OCI-LY3 (cell line): ENCODE results near the gene MAP3K6.

ENCODE experiments used
- H2AFZ ChIP-seq: fragments of 200-600, 300-600 bp; shearing (Covaris generic); 2 replicates; pipeline ENCODE4 v1.6.0; 2014; ENCODE audit warnings: antibody characterized with exemption, low read depth, low read length
- H3K27ac ChIP-seq: fragments of 200-600, 300-600 bp; sonication (generic); 2 replicates; pipeline ENCODE4 v1.5.1; 2014; ENCODE audit warnings: mild to moderate bottlenecking, low read length, moderate library complexity, mixed read lengths
- H3K27me3 ChIP-seq: fragments of 200-600, 300-600 bp; sonication (generic); 2 replicates; pipeline ENCODE4 v1.6.1; 2014; ENCODE audit warnings: low read depth, low read length, mixed read lengths
- H3K36me3 ChIP-seq: fragments of 200-600, 300-600 bp; sonication (generic); replicated peaks from 2 replicates; pipeline ENCODE3; 2014; ENCODE audit warnings: low read depth, low read length, mixed read lengths
- H3K4me1 ChIP-seq: fragments of 300-600, 200-600 bp; sonication (generic); 2 replicates; pipeline ENCODE4 v1.6.1; 2014; ENCODE audit warnings: low read length, mixed read lengths
- H3K4me2 ChIP-seq: fragments of 200-600, 300-600 bp; sonication (generic); 2 replicates; pipeline ENCODE4 v1.6.1; 2014; ENCODE audit warnings: low read length, mixed read lengths
- H3K4me3 ChIP-seq: fragments of 300-600, 200-600 bp; sonication (generic); 2 replicates; pipeline ENCODE4 v1.5.1; 2014; ENCODE audit warnings: antibody characterized with exemption, mild to moderate bottlenecking, low read length, moderate library complexity
- H3K79me2 ChIP-seq: fragments of 300-600, 200-600 bp; shearing (Covaris generic); 2 replicates; pipeline ENCODE4 v1.6.1; 2014; ENCODE audit warnings: mild to moderate bottlenecking, low read length, mixed read lengths
- H3K9ac ChIP-seq: fragments of 300-600, 200-600 bp; shearing (Covaris generic); 2 replicates; pipeline ENCODE4 v1.6.0; 2014; ENCODE audit warnings: mild to moderate bottlenecking, low read length, moderate library complexity
- H3K9me3 ChIP-seq: fragments of 200-600, 300-600 bp; shearing (Covaris generic); 2 replicates; pipeline ENCODE4 v1.6.1; 2014; ENCODE audit warnings: low read length, mixed read lengths; ENCODE audit not compliant: insufficient read depth
- H4K20me1 ChIP-seq: fragments of 200-600, 300-600 bp; sonication (generic); 2 replicates; pipeline ENCODE4 v1.6.1; 2016; ENCODE audit warnings: low read length, mixed read lengths; ENCODE audit not compliant: insufficient read depth
- EZH2phosphoT487 ChIP-seq: fragments of 200-600 bp; shearing (Covaris generic); IDR thresholded peaks from 2 replicates; pipeline ENCODE4 v1.6.1; 2018; ENCODE audit warnings: antibody characterized with exemption, mixed run types, low read depth
- TF ChIP-seq, protein P1 (sequence below): fragments of 200-600, 300-600 bp; sonication (generic); IDR thresholded peaks from 2 replicates; pipeline ENCODE4 v1.5.1; 2014; ENCODE audit warnings: antibody characterized with exemption, low read length, low read depth

MAP3K6 gene

DNA sequence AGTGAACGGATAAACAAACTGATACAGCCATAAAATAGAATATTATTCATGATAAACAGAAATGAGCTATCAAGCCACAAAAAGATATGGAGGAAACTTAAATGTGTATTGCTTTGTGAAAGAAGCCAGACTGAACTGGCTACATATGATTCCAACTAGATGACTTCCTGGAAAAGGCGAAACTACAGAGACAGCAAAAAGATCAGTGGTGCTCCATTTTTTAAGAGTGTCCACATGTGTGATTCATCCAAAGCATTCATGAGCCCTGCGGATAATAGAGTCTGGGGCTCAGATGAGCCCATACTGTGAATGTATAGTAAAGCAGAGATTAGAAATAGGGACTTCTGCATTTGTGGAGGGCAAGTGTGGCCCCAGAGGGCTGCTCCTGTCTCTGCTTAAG is 52.6 kb downstream of the MAP3K6 start:
- H3K4me1 ChIP-seq: no peaks in the 10 kb centered on the region
- H3K4me2 ChIP-seq: no peak overlapping the region
- TF ChIP-seq, protein P1, sequence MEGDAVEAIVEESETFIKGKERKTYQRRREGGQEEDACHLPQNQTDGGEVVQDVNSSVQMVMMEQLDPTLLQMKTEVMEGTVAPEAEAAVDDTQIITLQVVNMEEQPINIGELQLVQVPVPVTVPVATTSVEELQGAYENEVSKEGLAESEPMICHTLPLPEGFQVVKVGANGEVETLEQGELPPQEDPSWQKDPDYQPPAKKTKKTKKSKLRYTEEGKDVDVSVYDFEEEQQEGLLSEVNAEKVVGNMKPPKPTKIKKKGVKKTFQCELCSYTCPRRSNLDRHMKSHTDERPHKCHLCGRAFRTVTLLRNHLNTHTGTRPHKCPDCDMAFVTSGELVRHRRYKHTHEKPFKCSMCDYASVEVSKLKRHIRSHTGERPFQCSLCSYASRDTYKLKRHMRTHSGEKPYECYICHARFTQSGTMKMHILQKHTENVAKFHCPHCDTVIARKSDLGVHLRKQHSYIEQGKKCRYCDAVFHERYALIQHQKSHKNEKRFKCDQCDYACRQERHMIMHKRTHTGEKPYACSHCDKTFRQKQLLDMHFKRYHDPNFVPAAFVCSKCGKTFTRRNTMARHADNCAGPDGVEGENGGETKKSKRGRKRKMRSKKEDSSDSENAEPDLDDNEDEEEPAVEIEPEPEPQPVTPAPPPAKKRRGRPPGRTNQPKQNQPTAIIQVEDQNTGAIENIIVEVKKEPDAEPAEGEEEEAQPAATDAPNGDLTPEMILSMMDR: no peak
- no peak for TF ChIP-seq EZH2phosphoT487
- no peak overlapping the region for H3K9ac ChIP-seq
- no peaks in the 10 kb centered on the region for H3K36me3 ChIP-seq
- no peak overlapping the region for H3K4me3 ChIP-seq
- no peaks in the 10 kb centered on the region for H4K20me1 ChIP-seq
- H3K27me3 ChIP-seq: no peaks in the 10 kb centered on the region
- H3K79me2 ChIP-seq: no peaks in the 10 kb centered on the region
- H3K27ac ChIP-seq: no peak overlapping the region
- no peak overlapping the region for H2AFZ ChIP-seq
- no peaks in the 10 kb centered on the region for H3K9me3 ChIP-seq

DNA sequence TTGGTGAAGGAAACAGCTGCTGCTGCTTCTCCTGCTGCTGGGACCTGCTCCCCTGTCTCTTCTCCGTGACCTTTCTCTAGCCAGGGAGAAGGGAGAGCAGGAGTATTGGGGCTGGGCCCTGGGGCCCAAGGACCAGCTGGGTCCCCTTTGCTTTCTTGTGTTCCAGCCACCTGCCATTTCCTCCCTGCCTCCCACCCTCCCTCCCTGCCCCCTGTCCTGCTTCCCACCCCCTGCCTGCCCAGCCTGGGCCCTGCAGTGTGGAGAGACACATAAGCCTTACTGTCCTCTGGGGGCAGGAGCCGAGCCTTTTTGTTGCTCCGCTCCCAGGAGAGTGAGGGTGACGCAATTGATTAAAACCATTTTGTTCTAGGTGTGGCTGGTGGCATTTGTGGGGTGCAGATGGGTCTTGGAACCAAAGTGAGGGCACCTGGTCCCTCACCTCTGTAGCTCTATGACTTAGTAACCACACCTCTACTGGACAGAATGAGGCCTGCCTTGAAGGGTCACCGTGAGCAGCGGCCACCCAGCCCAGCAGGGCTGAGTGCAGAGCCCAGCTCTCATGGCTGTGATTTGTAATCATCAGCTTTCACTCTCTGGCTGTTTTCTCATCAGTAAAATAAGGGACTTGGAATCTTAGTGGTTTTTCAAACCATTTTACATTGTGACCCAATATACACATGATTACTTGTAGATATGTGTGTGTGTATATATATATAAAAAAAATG is 58.7 kb downstream of the MAP3K6 start:
- H3K4me1 ChIP-seq: no peaks in the 10 kb centered on the region
- no peak overlapping the region for H3K9ac ChIP-seq
- H4K20me1 ChIP-seq: no peaks in the 10 kb centered on the region
- no peak overlapping the region for H3K4me3 ChIP-seq
- no peak for TF ChIP-seq EZH2phosphoT487
- TF ChIP-seq, protein P1: no peak
- H3K79me2 ChIP-seq: no peaks in the 10 kb centered on the region
- H3K27me3 ChIP-seq: no peaks in the 10 kb centered on the region
- H3K27ac ChIP-seq: no peak overlapping the region
- H3K36me3 ChIP-seq: no peaks in the 10 kb centered on the region
- H2AFZ ChIP-seq: no peak overlapping the region
- H3K4me2 ChIP-seq: no peak overlapping the region
- H3K9me3 ChIP-seq: no peaks in the 10 kb centered on the region

DNA sequence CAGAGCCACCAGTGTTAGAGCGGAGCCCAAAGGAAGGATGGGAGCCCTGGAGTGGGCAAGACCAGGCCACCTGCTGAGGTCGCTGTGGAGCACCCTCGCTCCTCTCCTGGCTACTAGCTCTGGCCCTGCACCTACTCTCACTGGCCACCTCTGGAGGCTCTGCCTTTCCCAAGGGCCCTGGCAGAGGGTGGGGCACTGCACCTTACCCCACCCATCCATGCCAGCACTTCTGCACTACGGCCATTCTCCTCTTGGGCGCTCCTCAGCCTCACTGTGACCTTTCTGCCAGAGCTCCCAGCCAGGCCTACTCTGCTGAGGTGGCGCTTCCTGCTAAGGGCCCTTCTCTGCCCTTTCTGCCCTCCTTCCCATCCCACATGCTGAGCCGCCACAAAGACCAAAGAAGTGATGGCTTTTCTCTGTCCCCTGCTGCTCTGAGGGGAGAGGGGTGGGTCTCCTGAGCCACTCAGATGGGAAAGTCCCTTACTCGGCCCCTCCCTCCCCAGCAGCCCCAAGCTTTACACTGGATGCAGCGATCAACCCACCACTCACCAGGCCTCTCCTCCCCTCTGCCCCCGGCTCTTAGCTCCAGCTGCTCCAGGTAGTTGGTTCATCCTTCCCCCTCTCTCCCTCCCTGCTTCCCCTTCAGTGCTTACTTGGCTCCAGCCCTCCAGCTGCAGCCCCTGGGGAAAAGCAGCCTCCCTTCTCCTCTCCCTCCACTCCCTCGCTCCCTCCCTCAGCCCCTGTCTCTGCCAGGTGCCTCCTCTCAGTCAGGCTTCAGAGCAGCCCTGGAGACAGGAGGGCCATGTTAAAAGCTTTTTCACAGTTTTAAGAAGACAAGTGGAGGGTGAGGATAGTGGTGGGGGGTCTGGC is 59.6 kb downstream of the MAP3K6 start:
- Histone ChIP-seq H4K20me1 (no peaks in the 10 kb centered on the region), H3K36me3 (no peaks in the 10 kb centered on the region), H3K4me3 (no peak overlapping the region), H3K27ac (no peak overlapping the region), H3K79me2 (no peaks in the 10 kb centered on the region), H3K9ac (no peak overlapping the region), H3K4me1 (no peaks in the 10 kb centered on the region), H3K9me3 (no peaks in the 10 kb centered on the region), H2AFZ (no peak overlapping the region), H3K27me3 (no peaks in the 10 kb centered on the region), H3K4me2 (no peak overlapping the region)
- TF ChIP-seq, protein P1: no peak; the same call in 1 of the 2 replicates
- no peak for TF ChIP-seq EZH2phosphoT487

DNA sequence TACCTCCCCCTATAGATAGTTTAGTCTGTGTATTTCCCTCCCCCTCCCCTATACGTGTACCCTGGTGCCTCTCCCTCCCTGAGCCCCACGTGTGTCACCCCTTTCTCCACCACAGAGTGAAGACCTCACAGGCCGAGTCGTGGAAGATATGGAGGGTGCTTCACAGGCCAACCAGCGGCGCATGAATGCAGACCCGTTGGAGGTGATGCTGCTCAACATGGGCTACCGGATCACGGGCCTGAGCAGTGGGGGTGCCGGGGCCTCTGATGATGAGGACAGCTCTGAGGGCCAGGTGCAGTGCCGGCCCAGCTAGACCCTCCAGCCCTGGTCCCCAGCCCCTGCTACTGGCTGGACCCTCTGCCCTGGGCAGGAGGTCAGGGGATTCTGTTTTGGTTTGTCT is 60.7 kb downstream of the MAP3K6 start:
- TF ChIP-seq, protein P1: no peak
- TF ChIP-seq EZH2phosphoT487: no peak
- Histone ChIP-seq H2AFZ (no peak overlapping the region), H3K27ac (no peak overlapping the region), H3K4me1 (no peaks in the 10 kb centered on the region), H3K79me2 (no peaks in the 10 kb centered on the region), H3K4me3 (no peak overlapping the region), H4K20me1 (no peaks in the 10 kb centered on the region), H3K9me3 (no peaks in the 10 kb centered on the region), H3K36me3 (no peaks in the 10 kb centered on the region), H3K4me2 (no peak overlapping the region), H3K9ac (no peak overlapping the region), H3K27me3 (no peaks in the 10 kb centered on the region)
